Activated naive CD8-positive, alpha-beta T cell treated with anti-CD3 and anti-CD28 coated beads, Interleukin-2, amount 50 U/mL, for 16 hours (primary cell): Measurements from ENCODE around the gene CTAGE9.
"Not testable (repeated sequence)": the region's sequence is repeated elsewhere in the genome, so short reads cannot be mapped to it uniquely, and the experiment has no call there.

ENCODE experiments used
- DNase-seq: peaks from one replicate; pipeline ENCODE4 v3.0.0-alpha.2; 2020; ENCODE audit warnings: low read depth, low spot score

Gene CTAGE9, protein sequence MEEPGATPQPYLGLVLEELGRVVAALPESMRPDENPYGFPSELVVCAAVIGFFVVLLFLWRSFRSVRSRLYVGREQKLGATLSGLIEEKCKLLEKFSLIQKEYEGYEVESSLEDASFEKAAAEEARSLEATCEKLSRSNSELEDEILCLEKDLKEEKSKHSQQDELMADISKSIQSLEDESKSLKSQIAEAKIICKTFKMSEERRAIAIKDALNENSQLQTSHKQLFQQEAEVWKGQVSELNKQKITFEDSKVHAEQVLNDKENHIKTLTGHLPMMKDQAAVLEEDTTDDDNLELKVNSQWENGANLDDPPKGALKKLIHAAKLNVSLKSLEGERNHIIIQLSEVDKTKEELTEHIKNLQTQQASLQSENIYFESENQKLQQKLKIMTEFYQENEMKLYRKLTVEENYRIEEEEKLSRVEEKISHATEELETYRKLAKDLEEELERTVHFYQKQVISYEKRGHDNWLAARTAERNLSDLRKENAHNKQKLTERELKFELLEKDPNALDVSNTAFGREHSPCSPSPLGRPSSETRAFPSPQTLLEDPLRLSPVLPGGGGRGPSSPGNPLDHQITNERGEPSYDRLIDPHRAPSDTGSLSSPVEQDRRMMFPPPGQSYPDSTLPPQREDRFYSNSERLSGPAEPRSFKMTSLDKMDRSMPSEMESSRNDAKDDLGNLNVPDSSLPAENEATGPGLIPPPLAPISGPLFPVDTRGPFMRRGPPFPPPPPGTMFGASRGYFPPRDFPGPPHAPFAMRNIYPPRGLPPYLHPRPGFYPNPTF

DNA sequence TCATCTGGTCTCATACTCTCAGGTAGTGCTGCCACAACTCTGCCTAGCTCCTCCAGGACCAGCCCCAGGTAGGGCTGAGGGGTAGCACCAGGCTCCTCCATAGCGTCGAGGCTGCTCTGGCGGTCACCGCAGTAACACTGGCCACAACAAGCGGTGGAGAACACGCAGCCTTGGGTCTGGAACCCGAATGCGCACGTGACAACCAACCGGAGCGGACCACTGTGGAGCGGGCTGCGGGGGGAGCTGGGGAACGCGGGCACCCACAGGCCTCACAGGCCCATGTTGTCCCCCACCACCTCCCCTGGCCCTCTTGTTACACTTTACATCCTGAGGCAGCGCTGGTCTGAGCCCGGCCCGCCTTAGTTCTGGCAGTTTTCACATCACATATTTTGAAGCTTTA is at the start of gene CTAGE9:
TSS of gene CTAGE9 (minus strand) at position 101 of the 400 bp plus-strand sequence. CDS start at position 101, 0 bp downstream.
- DNase-seq: not testable (repeated sequence)

- DNase-seq: no peak
Measured at GRCh38 chr6:131758920-131759319, 48.1 kb upstream of the CTAGE9 start.

GRCh38 chr6:131756039-131756438 is 45.2 kb upstream of the CTAGE9 start:
- no peak for DNase-seq

GRCh38 chr6:131755597-131755996 is 44.8 kb upstream of the CTAGE9 start:
- DNase-seq: no peak

- no peak for DNase-seq
Measured at GRCh38 chr6:131754715-131755567, 44.1 kb upstream of the CTAGE9 start.

- no peak for DNase-seq
Measured at GRCh38 chr6:131754088-131754487, 43.3 kb upstream of the CTAGE9 start.

DNA sequence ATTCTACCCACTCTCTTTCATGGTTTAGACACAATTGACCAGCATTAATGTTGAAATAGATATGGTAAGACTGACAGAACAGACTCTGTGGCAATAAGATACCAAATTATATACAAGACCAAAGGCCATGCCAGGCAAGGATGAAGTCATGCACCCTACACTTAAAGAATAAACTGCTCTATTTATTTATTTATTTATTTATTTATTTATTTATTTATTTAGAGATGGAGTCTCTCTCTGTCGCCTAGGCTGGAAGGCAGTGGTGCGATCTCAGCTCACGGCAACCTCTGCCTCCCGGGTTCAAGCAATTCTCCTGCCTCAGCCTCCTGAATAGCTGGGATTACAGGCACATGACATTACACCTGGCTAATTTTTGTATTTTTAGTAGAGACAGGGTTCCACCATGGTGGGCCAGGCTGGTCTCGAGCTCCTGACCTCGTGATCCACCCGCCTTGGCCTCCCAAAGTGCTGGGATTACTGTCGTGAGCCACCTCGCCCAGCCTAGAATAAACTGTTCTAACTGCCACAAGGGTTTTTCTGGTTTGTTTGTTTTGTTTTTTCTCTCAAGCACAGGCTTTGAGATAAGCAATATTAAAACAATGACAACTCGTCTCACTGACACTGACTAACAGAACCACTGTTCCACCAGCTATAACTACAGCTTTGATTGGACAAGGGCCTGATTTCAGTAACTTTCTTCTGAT is 40.3 kb upstream of the CTAGE9 start:
- not testable (repeated sequence) for DNase-seq

DNA sequence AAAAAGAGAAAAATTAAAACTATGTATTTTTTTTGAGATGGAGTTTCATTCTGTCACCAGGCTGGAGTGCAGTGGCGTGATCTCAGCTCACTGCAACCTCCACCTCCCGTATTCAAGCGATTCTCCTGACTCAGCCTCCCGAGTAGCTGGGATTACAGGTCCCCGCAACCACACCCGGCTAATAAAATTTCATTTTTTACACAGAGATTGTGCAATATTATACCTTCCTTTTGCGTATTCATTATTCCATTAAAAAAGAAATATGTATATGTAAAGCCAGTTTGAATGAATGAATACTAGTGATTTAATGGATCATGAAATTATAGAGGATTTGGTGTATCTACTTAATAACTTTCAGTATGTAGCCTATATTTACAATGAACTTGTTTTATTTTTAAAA is 38.2 kb upstream of the CTAGE9 start:
- DNase-seq: no peak

- no peak for DNase-seq
Measured at GRCh38 chr6:131747821-131748353, 37.1 kb upstream of the CTAGE9 start.

GRCh38 chr6:131745476-131745875 is 34.7 kb upstream of the CTAGE9 start:
- no peak for DNase-seq

DNA sequence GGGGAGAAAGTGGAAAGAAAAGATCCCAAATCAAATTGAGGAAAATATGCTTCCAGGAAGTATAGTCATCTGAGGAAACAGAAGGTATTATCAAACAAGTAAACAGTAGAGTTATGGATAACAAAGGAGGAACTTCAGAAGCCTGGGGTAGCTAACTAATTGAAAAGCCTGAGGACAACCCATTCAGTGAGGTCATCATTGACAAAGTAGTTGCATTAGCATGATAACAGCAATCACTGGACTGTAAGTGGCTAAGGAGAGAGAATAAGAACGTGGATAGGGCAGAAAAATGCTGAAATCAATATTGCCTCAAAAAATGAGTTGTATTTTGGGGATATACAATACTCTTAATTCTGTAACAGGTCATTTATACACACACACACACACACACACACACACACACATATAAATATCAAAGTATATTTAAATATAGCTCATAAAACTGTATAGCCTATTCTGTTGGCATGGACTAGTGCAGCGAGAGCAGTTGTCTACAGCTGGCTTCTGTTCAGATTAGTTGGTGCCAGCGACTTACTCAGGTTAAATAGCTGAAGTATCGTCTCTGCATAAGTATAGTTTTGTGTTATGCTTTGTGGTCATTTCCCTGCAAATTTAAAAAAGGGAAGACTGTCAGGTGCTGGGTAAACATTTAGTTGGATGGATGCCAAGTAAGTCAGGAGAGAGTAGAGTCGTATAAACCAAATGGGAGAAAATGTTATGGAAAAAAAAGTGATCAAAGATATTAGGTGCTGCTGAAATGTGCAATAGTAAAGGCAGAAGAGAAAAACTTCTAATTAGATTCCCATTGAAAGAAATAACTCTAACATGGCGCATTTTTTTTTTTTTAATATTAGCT is 33.8 kb upstream of the CTAGE9 start:
- DNase-seq: no peak

DNA sequence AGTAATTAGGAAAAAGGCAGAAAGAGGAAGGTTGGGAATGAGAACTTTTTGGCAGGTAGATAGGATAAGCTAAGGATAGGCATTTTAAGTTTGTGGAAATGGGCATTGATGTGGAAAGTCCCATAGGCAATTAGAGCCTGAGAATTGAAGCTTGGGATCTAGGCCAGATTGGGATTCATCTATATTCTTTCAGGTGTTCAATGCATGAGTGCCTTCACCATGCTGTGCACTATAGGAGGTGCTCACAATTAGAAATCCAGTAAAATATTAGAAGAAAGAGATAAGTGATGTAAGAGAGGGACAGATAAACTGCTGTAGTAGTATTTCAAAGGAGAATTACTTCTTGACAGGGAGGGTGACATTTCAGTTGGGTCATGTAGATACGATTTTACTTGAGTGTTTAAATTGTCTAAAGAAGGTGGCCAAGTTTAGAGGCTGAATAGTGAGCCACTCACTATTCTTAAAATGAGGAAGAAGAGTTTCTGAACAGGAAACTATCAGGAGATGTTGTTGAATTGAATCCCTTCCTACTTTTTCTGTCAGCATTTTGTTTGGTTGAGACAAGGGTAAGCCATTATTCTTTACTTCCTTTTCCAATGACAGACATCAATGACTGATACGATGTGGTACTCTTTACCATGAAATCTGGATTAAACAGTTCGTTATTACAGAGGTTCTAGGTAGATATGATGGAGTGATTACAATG is 31.0 kb upstream of the CTAGE9 start:
- no peak for DNase-seq

DNA sequence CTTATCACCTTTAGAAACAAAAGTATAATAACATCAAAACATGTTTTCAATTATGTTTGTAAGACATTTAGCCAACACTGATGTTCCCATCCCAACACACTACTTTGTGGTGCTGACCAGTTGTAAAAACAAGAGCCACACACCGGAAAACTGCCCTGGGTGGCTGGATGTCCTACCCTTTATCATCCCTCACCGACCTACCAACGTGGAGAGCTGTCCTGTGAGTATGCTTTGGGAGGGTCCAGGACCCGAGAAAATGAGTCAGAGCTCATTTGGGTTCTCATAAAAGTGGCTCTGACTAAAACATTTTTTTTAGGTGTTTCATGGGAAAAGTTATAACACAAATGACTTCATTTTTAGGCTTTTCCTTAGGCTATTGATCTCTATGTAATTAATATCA is 29.3 kb upstream of the CTAGE9 start:
- no peak for DNase-seq

- no peak for DNase-seq
Measured at GRCh38 chr6:131739136-131739535, 28.3 kb upstream of the CTAGE9 start.

DNA sequence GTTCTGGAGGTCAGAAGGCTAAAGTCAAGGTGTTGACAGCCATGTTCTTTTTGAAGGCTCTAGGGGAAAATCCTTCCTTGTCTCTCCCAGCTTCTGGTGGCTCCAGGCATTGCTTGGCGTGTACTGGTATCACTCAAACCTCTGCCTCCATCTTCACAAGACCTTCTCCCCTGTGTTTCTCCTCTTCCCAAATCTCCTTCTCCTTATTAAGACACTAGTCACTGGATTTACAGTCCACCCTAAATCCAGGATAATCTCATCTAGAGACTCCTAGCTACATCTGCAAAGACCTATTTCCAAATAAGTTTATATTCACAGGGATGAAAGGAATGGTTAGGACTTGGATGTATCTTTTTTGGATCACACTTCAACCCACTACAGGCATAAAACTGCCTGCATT is 26.0 kb upstream of the CTAGE9 start:
- no peak for DNase-seq

GRCh38 chr6:131736003-131736596 is 25.3 kb upstream of the CTAGE9 start:
- no peak for DNase-seq

- no peak for DNase-seq
Measured at GRCh38 chr6:131733376-131734016, 22.7 kb upstream of the CTAGE9 start.

- DNase-seq: no peak
Measured at GRCh38 chr6:131731224-131731623, 20.4 kb upstream of the CTAGE9 start.

DNA sequence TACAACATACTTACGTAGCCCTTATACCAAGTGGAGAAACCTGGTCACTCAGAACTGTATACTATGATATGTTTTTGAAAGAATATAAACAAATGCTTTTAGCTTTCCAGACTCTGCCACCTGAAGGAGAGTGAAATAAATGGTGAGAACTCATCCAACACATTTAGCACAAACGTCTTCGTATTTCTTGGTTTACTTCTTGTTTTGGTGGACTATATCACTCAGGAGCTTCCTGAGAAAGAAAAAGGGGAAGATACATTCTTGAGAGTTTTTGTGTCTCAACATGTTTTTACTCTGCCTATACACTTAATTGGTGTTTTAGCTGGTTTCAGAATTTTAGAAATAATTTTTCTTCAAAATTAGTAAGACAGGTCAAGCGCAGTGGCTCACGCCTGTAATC is 19.4 kb upstream of the CTAGE9 start:
- no peak for DNase-seq
